HG02885 (cell line): Measurements from ENCODE around the gene RAD21L1.
"Not testable (repeated sequence)": the region's sequence is repeated elsewhere in the genome, so short reads cannot be mapped to it uniquely, and the experiment has no call there.

Experiments
- ATAC-seq: cut with Tn5 transposase; IDR thresholded peaks from one replicate; pipeline ENCODE4 v1.9.1; 2021; ENCODE audit warnings: mild to moderate bottlenecking; ENCODE audit not compliant: unreplicated experiment, poor library complexity

RAD21L1 gene

DNA sequence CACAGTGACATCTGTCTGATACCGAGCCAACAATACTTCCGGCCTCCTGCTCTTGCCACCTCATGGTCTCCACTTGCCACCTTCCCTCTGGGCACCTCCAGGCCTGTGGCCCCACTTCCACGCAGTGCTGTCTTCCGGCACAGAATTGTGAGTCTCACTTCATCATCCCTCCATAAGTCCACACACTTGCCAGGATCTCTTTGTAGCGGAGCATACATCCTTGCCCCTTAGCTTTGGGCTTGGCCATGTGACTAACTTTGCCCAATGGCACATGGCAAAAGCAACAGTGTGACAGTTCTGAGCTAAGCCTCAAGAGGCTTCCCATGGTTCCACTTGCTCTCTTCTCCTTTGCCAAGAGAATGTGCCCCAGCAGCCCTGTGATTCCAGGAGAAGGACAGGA lies 27.1 kb upstream of the RAD21L1 start:
- no peak for ATAC-seq

DNA sequence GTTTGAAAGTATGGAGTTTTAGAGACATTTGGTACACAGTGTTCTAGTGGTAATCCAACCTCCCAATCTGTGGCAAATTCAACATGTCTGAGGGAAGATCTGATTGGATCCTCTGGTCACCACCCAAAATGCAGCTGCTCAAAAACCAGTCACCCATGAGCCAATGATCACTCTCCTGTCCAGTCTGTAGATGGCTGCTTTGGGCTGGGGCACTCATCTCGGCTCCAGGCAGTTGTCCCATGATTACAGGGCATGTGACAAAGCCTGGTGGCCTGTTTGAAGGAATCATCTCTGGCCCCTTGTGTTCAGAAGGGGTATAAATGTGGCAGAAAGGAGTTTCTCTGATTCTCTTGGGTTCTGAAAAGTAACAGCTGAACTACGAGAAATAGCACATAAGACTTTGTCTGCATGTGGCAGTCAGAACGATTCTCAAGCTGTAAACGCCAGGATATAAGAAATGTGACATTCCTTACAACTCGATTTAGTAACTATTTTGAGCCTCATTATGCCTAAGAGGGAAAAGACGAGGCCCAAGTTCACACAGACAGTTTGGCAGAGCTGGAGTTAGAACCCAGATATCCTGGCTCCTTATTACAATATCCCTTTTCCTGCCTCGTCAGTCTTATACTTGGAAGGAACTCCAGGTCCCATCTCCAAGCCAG lies 26.5 kb upstream of the RAD21L1 start:
- no peak for ATAC-seq

DNA sequence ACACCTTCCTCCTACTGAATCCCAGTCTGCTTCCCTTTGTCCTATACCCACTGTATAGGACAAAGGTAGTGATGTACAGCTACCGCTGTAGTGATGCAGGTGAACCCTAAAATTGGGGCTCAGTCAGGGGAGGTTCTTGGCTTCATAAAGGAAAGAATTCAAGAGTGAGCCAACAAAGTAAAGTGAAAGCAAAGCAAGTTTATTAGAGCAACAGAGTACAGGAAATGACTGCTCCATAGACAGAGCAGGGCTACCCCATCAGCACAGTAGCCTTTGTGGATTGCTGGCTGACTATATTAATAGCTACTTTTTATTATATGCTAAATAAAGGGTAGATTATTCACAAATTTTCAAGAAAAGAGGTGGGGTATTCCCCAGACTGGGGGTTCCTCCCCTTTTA lies 25.9 kb upstream of the RAD21L1 start:
- no peak for ATAC-seq

DNA sequence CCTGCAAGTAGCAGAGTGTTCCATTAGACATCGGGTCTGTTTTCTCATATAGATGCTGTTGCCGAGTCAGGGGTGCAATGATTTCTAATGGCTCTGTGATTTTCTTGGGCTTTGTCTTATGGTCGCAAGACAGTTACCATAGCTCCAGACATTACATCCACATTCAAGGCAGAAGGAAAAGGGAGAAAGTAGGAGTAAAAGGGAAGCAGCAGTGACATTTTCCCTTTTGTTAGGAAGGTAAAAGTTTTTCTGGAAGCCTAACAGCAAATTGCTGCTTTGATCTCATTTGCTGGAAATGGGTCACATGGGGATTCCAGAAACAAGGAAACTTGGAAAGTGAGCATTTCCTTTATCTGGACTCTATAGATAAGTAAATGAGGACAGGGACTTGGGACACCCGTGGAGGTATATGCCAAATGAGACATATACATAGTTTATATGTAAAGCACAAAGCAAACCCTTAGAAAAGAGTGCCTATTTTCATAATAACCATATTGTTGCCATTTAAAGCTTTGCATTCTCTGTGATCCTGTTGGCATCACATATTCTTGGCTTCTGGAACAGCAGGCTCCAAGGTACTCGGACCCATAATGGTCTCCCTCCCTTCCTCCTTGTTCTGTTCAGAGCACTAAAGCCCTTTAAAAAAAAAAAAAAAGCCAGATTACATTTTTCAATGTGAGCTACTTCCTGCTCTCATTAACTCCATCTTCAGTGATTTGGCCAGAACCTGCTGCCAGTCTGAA lies 22.9 kb upstream of the RAD21L1 start, which contains the start of gene C20orf202:
TSS of gene C20orf202 (plus strand) at position 693 of the 743 bp plus-strand sequence. CDS start 132 bp downstream, outside the sequence.
- ATAC-seq, result no peak

DNA sequence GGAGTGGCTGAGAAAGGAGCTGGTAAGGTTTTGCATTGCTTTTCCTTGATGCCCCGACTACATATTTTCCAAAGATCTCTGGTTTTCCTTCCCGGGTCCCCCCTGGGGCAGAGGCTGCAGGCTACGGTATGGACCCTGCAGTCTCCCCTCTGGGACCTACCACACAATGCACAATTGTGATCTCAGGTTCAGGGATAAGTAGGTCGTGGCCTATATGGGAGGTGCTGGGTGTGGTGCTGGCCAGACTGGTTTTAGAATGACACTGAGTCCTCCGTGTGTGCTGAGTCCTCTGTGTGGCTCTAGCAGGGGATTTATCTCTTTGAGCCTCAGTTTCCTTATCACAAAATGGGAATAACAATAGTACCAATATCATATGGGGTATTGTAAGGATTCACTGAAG lies 22.2 kb upstream of the RAD21L1 start:
- no peak for ATAC-seq

DNA sequence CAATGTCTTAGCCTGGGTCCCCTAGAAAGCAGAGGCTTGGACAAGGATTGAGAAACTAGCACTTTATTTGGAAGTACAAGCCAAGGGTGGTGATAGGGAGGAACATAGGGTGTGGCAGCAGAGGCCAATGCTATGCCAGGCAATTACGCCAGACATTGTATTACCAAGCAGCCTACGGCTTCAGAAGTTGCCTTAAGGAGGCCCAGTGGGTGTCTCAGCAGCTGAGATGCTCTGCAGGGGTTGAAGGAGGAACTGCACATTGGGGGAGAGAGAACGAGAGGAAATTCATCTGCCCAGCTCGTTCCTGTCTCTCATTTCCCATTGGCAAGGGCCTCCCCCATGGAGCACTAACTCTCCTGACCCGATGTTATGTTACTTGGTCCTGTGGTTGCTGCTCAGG lies 21.7 kb upstream of the RAD21L1 start:
- ATAC-seq, result no peak

DNA sequence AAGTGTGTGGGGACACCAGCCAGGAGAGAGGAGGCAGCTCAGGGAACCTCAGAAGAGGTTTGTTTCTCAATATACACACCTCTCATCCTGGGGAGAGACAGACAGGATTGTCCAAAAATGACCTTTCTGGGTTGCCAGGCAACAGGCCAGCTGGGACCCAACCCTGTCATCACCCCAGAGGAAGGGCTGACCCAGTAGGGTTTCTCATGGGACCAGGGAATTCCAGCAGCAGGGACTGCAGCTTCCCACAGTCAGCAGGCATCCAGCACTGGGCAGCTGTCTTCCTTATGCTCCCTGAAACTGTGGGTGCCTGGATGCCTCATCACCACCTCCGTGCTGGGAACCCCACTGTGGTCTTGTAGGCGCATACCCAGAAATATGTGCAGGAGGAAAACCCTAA lies 21.3 kb upstream of the RAD21L1 start:
- ATAC-seq, result no peak

DNA sequence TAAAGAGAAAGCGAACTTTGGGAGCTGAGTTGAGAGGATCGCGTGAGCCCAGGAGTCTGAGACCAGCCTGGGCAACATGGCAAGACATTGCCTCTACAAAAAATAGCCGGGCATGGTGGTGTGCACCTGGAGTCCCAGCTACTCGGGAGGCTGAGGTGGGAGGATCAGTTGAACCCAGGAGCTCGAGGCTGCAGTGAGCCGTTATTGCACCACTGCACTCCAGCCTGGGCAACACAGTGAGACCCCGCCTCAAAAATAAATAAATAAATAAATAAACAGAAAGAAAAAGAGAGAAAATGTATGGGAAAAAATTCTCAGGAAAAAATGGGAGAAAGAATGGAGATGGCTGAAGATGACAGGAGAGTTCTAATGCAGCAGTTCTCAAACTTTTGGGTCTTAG lies 20.0 kb upstream of the RAD21L1 start:
- ATAC-seq, result no peak

DNA sequence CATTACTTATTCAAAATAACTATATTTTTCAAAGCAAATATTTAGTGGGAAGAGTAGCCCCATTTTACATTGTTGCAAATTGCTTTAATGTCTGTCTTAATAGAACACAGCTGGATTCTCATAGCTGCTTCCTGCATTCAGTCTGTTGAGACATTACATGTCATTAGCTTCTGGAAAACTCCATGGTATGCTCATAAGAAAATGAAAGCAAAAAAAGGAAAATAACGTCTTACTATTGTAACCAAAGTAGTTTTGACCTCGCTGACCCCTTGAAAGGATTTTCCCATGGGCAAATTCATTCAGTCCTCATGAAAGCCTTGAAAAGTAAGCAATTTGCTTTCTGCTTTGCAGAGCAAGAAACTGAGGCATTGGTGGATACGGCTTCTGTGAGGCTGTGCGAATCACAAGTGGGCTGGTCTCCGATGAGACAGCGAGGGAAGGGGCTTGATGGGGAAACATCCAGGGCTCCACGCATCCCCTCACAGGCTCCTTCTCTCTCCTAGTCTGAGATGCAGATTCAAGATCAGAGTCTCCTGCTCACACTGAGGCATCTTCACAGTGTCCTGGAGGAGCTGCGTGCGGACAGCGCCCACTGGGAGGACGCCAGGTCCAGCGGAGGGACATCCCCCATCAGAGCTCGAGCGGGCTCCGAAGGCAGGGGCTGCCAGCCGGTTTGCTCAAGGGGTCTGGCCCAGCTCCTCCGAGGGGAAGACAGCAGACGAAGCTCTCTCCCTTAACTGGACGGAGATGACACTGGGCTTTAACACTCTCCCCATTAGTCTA lies 19.3 kb upstream of the RAD21L1 start:
- no peak for ATAC-seq

DNA sequence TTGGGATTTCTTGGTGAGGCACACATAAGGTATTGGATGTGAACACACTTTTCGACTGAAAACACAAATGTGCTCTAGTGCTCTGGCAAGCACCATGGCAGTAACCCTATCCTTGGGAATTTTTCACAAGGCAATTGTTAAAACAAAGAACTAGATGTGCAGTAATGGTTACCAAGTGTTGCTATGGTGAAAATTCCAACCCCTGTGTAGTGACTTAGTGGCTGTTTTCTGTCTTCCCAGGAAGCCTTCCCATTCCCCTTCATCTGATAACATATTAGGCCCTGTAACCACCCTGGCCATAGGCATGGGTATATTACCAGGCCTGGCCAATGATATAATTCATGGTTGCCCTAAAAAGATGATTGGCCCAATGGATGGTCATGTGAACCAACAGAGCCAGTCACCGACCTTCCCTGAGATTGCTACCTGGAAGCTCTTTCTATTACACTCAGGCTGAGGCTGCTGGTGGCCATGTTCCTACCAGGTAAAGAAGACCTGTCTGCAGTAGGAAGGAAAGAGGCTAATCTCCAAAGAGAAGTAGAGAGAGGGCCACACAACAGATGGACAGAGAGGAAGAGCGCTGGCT lies 18.5 kb upstream of the RAD21L1 start:
- no peak for ATAC-seq

DNA sequence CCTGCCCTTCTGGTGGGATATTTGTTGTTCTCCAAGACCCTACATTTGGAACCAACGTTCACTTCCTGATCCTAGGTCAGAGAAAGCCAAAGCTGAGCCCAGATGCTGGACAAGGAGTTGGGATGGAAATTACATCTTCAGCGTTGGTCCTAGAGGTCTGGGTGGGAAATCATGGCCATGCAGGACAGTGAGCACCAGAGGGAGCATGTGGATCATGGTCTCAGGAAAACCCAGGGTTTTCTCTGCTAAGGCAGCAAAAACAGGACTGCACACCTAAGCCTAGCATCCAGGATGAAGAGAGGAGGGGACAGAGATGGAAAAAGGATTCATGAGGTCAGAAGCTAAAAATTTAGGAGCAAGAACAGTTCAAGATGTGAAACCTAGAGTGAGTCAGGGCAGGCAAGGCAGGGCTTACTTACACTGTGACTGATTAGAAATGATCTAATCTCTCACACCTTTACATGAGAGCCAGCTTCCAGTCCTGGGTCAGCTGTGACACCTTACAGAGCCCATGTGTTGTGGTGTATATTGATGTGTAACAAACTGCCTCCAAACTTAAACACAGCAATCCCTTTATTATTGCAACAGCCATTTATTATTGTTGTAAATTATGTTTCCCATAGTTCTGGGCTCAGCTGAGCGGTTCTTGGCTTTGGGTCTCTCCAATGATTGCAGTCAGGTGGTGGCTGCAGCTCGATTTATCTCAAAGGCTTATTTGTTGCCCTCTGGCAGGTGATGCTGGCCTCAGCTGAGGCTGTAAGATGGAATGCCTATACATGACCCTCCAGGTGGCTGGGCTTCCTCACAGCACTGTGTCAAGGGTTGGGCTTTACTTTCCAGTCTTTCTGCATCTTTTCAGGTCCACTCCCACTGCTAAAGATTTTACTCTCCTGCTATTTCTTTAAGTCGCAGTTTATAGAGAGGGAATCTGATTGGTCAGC lies 16.1 kb upstream of the RAD21L1 start:
- no peak for ATAC-seq

DNA sequence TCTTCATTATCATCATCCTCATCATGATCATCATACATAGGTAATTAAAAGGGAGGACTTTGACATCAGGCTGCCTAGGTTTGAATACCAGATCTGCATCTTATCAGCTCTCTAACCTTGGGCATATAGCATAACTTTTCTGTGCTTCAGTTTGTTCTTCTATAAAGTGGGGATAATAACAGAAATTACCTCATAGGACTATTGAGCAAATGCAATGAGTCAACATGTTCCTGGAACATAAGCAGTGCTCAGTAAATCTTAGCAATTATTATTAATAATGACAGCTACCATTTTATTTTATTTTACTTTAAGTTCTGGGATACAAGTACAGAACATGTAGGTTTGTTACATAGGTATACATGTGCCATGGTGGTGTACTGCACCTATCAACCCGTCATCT lies 15.3 kb upstream of the RAD21L1 start:
- no peak for ATAC-seq

DNA sequence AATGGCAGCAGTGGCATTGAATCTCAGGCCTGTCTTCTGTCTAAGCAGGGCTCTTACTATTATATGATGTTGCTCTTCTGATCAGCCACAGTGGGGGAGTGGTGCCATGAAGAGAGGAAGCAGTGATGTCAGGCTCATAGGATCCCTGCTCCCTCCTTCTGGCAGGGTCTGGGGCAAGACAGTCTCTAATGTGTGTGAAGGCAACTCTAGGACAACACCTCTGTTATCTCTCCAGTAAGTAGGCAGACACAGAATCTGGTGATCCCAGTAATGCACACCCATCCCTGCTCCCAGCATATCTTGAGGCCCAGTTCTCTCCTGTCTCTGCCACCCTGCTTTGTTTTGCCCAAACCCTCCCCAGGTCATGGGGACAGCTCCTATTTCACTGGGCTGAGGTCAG lies 13.8 kb upstream of the RAD21L1 start:
- ATAC-seq, result no peak

DNA sequence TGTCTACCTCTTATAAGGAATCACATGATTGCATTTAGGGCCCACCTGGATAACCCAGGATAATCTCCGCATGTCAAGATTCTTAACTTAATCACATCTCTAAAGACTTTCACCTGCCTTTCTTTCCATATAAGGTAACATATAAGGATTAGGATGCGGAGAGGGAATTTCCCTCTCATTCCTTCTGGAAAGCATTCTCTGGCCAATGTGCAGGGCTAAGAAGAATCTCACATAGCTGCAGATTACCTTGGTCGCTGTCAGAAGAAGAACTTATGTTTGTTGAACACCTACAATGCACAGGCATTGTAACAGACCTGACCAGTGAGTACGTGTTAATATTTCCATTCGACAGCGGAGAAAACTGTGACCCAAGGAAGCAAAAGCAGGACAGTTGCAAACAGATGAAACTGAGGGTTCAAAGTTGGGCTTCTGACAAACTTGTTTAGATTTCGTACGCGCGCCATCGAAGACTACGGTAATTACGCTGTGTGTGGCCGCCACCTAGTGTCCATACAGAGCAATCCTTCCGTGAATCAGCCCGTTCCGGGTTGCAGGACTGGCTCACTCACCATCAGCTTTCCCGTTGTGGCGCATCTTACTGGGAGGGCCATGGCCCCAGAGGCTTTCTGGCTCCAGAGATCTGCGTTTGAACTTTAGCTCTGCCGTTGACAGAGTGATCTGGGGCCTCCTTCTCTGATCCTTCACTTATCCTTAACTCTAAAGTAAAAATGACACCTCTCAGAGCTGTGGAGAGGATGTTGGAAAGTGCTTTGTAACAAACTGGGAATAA lies 13.0 kb upstream of the RAD21L1 start:
- peak; percentile 79 for ATAC-seq

DNA sequence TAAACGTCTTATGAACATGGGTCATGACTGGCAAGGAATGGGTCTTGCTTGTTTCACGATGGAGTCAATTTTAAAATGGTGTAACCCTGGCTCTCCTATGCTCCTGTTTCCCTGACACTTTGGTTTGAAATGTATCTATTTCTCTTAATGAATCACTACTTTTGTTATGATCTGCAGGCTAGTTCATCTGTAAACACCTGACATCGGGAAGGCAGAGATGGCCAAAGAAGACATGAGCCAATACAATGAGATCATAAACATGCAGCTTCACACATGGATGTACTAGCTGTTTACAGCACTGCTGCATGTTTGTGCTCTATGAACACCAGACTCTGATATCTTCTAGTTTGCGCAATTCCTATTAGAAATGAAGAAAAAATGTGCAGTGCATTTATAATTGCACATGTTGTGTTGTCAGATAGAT lies 11.0 kb upstream of the RAD21L1 start:
- no peak for ATAC-seq

DNA sequence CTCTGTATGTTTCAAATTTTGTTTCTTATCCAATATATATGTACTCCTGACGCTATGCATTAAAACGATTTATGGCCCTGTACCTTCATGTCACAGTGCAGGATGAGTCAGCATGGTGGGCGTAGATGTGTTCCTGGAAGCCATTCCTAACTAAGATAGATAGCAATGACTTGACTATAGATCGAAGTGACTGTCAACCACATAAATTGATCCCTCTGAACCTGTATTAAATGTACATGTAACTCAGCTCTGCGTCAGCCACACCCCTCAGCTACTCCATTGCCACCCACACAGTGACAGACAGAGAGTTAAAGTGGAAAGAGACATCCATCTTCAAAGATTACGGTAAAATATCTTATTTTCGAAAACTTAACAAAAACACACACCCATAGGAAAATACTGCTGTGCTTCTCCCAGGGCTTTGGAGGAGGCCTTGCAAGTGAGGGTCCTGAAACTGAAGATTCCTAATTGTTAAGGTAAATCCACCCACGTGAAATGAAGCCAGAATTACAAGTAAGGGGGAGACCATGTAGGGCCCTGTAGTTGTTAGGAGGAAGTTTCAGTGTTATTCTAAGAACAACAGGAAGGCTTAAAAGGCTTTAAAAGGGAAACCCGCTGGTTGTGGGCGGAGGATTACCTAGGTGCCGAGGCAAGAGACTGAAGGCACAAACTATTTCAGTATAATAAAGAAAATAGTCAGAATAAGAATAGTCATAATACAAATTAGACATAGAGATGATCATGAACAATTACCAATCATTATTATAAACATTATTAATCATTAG lies 10.3 kb upstream of the RAD21L1 start:
- ATAC-seq, result no peak

DNA sequence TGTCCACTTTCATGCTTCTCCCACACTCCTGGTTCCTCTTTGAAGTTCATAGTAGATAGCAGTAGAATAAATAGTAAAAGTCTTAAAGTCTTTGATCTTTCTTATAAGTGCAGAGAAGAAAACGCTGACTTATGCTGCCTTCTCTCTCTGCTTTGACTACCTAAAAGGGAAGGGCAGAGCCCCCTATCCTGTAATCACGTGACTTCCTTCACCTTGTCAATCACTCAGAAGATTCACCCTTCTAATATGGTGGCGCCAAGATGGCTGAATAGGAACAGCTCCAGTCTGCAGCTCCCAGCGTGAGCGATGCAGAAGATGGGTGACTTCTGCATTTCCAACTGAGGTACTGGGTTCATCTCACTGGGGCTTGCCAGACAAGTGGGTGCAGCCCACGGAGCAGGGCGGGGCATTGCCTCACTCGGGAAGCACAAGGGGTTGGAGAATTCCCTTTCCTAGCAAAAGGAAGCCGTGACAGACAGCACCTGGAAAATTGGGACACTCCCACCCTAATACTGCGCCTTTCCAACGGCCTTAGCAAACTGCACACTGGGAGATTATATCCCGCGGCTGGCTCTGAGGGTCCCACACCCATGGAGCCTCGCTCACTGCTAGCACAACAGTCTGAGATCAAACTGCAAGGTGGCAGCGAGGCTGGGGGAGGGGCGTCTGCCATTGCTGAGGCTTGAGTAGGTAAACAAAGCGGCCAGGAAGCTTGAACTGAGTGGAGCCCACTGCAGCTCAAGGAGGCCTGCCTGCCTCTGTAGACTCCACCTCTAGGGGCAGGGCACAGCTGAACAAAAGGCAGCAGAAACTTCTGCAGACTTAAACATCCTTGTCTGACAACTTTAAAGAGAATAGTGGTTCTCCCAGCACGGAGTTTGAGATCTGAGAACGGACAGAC lies 9.1 kb upstream of the RAD21L1 start:
- not testable (repeated sequence) for ATAC-seq
